ENCODE results near the gene NSMCE1.

DNA sequence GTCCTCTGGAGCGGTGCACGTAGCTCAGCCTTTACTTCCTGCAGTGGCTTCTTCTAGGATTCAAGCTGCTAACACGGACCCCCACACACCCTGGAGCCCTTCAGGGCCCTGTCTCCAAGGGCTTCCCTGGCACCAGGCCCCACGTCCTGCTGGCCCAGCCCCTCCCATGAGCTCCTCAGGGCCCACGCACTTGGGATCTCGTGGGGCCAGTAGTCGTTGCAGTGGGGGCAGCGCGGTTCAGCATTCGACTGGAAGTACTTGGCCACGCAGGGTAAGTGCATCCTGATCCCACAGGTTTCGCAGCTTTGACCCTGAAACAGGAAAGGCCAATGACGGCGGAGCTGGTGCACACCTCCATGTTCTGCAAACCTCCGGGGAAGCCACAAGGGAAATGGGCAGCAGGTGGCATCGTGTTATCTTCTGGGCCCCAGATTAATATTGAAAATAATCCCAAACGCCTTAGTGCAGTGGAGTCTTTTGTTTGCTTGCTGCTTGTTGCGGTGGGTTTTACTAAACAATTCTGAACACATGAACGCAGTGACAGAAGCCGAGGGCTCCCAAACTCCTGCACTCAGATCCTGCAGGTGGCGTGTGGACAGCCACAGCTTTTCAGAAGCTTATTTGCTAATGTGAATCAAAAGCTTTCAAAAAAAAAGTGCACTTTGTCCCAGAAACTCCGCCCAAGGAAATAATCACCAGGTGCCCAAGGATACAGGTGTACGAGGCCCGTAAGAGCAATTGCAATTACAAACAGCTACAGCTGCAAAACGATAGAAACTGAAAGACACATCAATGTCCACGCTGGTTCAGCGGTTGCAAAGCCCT, 42.8 kb downstream of the NSMCE1 start:
- TF ChIP-seq, protein P1, sequence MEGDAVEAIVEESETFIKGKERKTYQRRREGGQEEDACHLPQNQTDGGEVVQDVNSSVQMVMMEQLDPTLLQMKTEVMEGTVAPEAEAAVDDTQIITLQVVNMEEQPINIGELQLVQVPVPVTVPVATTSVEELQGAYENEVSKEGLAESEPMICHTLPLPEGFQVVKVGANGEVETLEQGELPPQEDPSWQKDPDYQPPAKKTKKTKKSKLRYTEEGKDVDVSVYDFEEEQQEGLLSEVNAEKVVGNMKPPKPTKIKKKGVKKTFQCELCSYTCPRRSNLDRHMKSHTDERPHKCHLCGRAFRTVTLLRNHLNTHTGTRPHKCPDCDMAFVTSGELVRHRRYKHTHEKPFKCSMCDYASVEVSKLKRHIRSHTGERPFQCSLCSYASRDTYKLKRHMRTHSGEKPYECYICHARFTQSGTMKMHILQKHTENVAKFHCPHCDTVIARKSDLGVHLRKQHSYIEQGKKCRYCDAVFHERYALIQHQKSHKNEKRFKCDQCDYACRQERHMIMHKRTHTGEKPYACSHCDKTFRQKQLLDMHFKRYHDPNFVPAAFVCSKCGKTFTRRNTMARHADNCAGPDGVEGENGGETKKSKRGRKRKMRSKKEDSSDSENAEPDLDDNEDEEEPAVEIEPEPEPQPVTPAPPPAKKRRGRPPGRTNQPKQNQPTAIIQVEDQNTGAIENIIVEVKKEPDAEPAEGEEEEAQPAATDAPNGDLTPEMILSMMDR (IDR thresholded peaks at IDR 0.05): no peak
- no peak for TF ChIP-seq POLR2A (IDR thresholded peaks at IDR 0.05)

Measured in testis (tissue), 2 donors.